GM19372 (cell line): ENCODE data around the gene SMURF1.
"Not testable (repeated sequence)": the region's sequence is repeated elsewhere in the genome, so short reads cannot be mapped to it uniquely, and the experiment has no call there.

Source experiments
- ATAC-seq: cut with Tn5 transposase; IDR thresholded peaks from one replicate; pipeline ENCODE4 v1.9.1; 2021; ENCODE audit warnings: mild to moderate bottlenecking, low read depth, moderate library complexity; ENCODE audit not compliant: unreplicated experiment

Gene SMURF1

GRCh38 chr7:99124236-99124635 is 19.7 kb downstream of the SMURF1 start:
- no peak for ATAC-seq

- ATAC-seq, result no peak
Measured at GRCh38 chr7:99123571-99124033, 20.3 kb downstream of the SMURF1 start.

GRCh38 chr7:99122762-99123161 is 21.1 kb downstream of the SMURF1 start:
- ATAC-seq, result no peak

GRCh38 chr7:99121496-99122021 is 22.3 kb downstream of the SMURF1 start:
- ATAC-seq, result no peak

GRCh38 chr7:99120916-99121315 is 23.0 kb downstream of the SMURF1 start:
- ATAC-seq, result no peak

- no peak for ATAC-seq
Measured at GRCh38 chr7:99120501-99120900, 23.4 kb downstream of the SMURF1 start.

GRCh38 chr7:99118077-99118476 is 25.8 kb downstream of the SMURF1 start:
- no peak for ATAC-seq

GRCh38 chr7:99116144-99116543 is 27.8 kb downstream of the SMURF1 start:
- ATAC-seq, result no peak

GRCh38 chr7:99115379-99115778 is 28.5 kb downstream of the SMURF1 start:
- no peak for ATAC-seq

GRCh38 chr7:99112979-99113378 is 30.9 kb downstream of the SMURF1 start:
- ATAC-seq, result no peak

GRCh38 chr7:99112097-99112496 is 31.8 kb downstream of the SMURF1 start:
- ATAC-seq, result no peak

GRCh38 chr7:99111591-99111990 is 32.3 kb downstream of the SMURF1 start:
- no peak for ATAC-seq

GRCh38 chr7:99109108-99110051 is 34.5 kb downstream of the SMURF1 start:
- ATAC-seq, result no peak

GRCh38 chr7:99108613-99109012 is 35.3 kb downstream of the SMURF1 start:
- ATAC-seq, result no peak

- ATAC-seq, result no peak
Measured at GRCh38 chr7:99106821-99107241, 37.1 kb downstream of the SMURF1 start.

- no peak for ATAC-seq
Measured at GRCh38 chr7:99106411-99106810, 37.5 kb downstream of the SMURF1 start.

- no peak for ATAC-seq
Measured at GRCh38 chr7:99105756-99106155, 38.2 kb downstream of the SMURF1 start.

GRCh38 chr7:99104631-99105030 is 39.3 kb downstream of the SMURF1 start:
- ATAC-seq, result no peak

GRCh38 chr7:99103836-99104235 is 40.1 kb downstream of the SMURF1 start:
- not testable (repeated sequence) for ATAC-seq

GRCh38 chr7:99102809-99103690 is 40.9 kb downstream of the SMURF1 start:
- ATAC-seq, result no peak

GRCh38 chr7:99102361-99102760 is 41.5 kb downstream of the SMURF1 start:
- no peak for ATAC-seq
